UCSD-AML1 (cell line): ENCODE data around the gene ATP5F1D.
"Not testable (repeated sequence)": the region's sequence is repeated elsewhere in the genome, so short reads cannot be mapped to it uniquely, and the experiment has no call there.

Source experiments
- DNase-seq: peaks from one replicate; lab custom pipeline; 2025; ENCODE audit not compliant: unreplicated experiment; lab: John Stamatoyannopoulos, UW

Gene ATP5F1D

DNA sequence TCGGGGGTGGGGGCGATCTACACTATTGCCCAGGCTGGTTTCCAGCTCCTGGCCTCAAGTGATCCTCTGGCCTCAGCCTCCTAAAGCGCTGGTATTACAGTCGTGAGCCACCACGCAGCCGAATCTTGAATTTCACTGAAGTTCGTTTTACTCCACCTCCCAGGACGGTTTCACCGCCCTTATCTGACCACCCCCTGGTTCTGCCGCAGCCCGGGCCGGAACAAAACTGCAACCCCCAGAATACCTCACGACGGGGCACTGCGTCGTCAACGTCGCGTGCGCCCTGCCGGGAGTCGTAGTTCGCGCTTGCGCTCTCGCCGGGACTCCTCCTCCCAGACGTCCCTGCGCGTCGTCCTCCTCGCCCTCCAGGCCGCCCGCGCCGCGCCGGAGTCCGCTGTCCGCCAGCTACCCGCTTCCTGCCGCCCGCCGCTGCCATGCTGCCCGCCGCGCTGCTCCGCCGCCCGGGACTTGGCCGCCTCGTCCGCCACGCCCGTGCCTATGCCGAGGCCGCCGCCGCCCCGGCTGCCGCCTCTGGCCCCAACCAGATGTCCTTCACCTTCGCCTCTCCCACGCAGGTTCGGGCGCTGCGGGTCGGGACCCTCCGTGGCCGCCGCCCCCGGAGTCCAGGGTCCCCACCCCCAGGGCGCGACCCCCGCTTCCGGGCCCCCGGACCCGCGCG, at the start of gene ATP5F1D:
Gene ATP5F1D, plus strand, starts transcription at position 335 of the 679 bp plus-strand sequence. Its CDS starts 100 bp downstream, at position 435.
- peak; percentile 94 for DNase-seq

DNA sequence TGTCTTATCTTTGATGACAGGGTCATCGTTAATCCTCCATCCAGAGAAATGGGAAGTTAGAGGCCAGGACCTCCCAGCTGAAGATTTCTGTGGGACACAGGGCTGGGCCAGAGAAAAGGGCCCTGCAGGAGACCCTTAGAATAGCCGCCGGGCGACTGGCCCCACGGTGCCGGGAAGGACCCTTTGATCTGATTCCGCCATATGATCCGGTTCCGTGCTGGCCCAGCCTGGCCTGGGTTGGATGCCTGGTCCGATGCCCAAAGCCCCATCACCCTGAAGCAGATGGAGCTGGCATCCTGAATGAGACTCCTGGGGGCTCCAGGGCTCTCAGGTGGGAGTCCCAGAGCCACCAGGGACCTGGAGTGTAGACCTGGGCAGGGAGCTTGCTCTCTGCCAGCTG, 42.0 kb upstream of the ATP5F1D start:
- DNase-seq: no peak

DNA sequence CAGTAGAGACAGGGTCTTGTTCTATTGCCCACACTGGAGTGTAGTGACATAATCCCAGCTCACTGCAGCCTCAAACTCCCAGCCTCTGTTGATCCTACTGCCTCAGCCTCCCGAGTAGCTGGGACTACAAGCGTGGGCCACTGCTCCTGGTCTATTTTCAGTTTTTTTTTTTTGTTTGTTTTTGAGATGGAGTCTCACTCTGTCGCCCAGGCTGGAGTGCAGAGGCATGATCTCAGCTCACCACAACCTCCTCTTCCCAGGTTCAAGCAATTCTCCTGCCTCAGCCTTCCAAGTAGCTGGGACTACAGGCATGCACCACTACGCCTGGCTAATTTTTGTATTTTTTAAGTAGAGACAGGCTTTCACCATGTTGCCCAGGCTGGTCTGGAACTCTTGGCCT, 40.9 kb upstream of the ATP5F1D start:
- DNase-seq: not testable (repeated sequence)

DNA sequence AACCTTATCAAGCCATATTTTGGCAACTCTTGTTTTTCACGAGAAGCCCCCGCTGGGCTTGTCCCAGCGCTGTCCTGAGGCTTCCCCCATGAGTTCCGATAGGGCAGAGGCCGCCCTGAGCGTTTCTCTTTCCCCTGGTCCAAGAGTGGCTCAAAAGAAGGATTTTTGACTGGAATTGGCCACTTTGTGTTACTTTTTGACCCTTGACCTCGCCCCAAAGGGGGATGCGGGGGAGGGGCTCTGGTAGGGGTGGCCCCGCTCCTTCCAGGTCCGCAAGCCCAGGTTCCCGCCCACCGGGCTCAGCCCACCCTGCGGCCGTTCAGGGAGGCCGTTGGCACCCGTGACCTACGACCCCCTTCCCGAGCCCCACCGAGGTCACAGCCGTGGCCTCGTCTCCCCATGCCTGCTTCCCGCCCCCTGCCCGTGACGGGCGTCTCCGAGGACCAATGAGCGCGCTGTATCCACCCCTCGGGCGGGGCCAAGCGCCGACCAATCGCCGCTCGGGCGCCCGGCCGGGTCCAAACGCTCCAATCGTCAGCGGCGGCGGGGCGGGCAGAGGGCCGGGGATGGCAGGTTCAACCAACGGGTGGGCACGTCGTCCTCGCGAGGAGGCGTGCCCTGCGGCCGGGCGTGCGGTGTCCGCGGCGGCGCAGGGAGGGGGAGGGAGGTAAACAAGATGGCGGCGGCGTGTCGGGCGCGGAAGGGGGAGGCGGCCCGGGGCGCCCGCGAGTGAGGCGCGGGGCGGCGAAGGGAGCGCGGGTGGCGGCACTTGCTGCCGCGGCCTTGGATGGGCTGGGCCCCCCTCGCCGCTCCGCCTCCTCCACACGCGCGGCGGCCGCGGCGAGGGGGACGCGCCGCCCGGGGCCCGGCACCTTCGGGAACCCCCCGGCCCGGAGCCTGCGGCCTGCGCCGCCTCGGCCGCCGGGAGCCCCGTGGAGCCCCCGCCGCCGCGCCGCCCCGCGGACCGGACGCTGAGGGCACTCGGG, 36.1 kb upstream of the ATP5F1D start, which contains the start of gene STK11:
Gene STK11, plus strand, starts transcription at position 665 of the 986 bp plus-strand sequence. CDS start 1,136 bp downstream, outside the sequence.
- DNase-seq: peak; percentile 99

DNA sequence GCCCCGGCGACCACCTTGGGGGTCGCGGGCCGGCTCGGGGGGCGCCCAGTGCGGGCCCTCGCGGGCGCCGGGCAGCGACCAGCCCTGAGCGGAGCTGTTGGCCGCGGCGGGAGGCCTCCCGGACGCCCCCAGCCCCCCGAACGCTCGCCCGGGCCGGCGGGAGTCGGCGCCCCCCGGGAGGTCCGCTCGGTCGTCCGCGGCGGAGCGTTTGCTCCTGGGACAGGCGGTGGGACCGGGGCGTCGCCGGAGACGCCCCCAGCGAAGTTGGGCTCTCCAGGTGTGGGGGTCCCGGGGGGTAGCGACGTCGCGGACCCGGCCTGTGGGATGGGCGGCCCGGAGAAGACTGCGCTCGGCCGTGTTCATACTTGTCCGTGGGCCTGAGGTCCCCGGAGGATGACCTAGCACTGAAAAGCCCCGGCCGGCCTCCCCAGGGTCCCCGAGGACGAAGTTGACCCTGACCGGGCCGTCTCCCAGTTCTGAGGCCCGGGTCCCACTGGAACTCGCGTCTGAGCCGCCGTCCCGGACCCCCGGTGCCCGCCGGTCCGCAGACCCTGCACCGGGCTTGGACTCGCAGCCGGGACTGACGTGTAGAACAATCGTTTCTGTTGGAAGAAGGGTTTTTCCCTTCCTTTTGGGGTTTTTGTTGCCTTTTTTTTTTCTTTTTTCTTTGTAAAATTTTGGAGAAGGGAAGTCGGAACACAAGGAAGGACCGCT, 35.2 kb upstream of the ATP5F1D start:
- no peak for DNase-seq

DNA sequence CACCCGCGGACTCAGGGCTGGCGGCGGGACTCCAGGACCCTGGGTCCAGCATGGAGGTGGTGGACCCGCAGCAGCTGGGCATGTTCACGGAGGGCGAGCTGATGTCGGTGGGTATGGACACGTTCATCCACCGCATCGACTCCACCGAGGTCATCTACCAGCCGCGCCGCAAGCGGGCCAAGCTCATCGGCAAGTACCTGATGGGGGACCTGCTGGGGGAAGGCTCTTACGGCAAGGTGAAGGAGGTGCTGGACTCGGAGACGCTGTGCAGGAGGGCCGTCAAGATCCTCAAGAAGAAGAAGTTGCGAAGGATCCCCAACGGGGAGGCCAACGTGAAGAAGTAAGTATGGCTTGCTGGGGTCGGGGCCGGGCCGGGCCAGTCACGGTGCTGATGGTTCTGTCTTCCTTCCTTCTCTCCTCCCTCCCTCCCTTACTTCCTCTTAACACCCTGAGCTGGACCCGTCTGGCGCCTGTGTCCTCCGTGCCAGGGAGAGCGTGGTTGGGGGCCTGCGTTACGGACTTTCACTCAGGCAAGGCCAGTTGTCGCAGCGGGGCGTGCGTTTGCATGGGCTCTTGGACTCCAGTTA, 34.6 kb upstream of the ATP5F1D start:
- no peak for DNase-seq

DNA sequence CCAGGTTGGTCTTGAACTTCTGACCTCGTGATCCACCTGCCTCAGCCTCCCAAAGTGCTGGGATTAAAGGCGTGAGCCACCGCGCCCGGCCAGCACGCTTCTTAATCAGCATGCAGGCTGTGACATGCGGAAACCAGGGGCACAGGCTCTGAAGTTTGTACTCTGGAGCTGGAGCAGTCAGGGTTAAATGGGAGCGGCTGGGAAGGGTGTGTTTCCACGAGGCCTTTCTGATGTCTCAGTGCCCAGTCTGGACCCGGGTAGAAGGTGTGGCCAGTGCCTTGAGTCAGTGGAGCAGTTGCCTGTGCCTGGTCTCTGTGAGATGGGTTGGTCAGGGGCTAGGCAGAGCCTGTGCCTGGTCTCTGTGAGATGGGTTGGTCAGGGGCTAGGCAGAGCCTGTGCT, 32.7 kb upstream of the ATP5F1D start:
- DNase-seq: not testable (repeated sequence)

DNA sequence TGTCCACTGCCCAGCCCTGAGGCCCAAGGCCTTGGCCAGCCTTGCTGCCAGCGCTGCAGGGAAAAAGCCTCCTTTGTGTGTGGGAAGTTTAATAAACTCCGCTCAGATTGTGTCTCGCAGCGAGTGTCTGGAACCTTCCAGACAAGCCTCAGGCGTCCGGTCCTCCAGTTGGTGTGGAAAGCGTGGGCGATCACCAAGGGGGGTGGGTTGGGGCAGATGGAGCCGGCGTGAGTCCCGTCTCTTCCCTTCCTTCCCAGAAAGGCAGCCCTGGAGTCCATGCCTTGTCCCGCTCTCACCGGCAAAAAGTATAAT, 31.4 kb upstream of the ATP5F1D start:
- no peak for DNase-seq

DNA sequence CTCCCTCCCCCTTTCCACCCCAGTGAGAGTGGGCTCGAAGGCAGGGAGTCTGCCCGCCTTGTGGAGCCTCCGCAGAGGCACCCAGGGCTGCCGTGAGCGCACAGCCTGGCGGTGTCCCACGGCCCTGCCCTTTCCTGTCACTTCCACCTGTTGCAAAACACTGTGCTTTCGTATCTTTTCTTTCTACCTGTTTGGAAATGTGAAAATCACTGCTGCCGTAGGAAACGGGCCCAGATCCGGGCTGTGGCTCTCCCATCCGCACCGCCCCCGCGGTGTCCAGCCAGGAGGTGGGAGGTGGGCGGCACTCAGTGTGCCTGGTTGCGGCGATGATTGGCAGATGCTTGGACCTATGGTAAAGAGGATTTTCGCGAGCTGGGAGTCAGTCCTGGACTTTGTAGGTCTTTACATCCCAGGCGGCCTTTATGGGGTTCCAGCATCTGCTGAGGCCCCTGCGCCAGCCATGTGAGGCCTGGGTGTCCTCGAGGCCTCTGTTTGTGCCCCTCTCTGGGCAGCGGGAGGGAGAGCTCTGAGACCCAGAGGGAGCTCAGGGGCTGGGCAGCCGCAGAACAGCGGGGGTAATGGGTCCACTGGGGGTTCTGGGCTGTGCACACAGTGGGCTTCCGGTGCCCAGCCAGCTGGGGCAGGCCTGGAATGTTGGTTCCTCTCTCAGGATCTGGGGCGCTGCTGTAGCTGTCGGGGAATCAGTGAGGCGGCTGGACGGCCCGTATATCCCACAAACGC, 29.9 kb upstream of the ATP5F1D start:
- DNase-seq: no peak

DNA sequence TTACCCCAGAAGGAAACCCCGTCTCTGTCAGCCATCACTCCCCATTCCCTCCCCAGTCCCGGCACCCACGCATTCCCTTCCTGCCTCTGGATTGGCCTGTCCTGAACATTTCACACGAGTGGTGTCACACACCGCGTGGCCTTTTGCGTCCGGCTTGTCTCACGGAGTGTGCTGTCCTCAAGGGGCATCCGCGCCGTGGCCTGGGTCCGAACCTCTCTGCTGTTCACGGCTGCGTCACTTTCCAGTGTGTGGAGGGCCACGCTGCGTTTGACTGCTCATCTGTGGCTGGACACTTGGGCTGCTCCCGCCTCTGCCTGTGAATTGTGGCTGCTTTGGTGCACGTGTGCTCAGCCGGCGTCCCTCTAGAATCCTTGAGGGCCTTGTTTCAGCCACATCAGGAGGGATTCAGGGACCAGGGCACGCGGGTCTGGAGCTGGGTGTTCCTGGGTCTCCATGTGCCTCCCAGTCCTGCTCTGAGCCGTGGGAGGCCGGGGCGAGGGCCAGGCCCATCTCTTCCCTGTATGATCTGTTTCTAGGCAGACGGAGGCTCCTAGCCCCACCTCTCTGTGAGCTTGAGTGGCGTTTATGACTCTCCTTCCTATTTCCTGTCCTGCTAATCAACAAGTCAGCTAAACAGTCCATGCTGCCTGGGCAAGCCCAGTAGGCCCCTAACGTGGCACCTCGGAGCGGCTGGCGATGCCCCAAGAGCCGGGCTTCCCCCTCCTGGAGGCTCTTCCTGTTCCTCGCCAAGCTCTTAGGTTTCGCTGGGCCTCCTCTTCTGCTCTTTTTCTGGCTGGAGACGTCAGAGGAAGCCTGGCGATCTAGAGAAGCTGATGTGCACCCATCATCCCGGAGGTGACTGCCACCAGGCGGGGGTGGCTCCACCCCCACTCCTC, 27.9 kb upstream of the ATP5F1D start:
- DNase-seq: peak; percentile 87

DNA sequence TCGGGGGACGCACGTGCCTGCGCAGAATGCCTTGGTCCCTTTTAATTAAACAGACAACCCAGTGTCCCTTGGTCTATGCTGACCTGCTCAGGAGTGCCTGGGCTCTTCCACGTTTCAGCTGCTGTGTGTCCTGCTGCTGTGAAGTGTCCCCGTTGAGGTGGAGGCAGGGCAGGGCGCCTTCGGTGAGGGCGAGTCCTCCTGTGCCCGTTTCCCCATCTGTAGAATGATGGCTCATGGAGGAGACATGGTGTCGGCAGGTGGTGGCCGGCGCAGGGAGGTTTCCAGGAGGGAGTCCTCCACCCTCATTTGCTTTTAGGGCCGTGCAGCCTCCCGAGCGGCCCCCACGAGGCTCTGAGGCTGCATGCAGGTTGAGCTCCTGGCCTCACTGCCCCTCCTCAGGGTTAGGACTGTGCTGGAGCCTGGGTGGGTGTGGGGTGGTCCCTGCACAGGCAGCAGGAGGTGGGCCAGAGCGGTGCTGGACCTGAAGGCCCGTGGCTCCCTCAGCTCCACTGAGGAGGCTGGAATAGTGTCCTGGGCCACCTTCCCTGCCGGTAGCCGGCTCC, 27.2 kb upstream of the ATP5F1D start:
- no peak for DNase-seq

DNA sequence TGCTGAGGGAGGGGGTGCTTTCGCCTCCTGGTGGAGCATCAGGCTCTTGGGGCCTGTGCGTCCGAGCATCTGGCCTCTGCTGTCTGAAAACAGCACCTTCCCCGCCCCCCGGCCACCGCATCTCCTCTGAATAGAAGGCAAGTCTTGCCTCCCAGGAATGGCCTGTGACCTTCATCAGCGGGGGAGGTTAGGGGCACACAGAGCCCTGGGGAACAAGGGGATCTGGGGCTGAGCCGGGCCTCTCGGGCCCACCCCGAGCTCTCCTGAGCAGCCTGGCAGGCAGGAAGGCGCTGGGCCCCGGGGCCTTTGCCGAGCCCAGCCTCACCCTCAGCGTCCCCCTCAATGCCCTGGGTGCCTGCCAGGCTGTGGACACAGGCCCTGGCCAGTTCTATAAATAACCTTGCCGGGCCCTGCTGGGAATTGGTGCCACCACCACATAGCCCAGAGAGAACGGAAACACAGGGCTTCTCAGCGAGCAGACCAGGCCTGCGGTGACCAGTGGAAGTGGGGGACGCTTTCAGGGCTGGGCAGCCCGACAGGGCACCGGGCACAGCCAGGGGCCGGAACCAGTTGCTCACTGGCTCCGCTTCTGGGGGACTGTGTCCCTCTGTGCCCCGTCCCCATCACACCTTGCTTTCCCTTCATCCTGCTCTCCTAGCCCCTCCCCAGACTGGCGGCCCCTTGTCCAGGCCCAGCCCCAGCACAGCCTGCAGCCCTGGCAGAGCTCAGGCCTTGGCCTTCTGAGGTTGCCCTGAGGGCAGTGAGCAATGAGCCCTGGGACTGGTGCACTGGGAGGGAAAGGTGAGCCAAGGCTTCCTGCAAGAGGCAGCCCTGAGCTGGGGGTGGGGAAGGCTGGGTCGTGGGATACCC, 26.5 kb upstream of the ATP5F1D start:
- no peak for DNase-seq

DNA sequence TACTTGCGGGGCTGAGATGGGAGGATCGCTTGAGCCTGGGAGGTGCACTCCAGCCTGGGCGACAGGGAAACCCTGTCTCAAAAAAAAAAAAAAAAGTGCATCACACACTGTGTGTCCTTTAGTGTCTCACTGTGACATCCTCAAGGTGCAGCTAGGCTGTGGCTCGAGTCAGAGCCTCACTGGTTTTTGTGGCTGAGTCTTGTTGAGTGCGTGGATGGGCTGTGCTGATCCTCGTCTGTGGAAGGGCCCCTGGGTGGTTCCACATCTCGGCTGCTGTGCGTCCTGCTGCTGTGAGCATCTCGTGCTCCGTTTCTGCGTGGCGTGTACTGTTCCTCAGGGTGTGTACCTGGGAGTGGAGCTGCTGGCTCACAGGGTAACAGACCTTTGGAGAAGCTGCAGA, 24.8 kb upstream of the ATP5F1D start:
- no peak for DNase-seq

DNA sequence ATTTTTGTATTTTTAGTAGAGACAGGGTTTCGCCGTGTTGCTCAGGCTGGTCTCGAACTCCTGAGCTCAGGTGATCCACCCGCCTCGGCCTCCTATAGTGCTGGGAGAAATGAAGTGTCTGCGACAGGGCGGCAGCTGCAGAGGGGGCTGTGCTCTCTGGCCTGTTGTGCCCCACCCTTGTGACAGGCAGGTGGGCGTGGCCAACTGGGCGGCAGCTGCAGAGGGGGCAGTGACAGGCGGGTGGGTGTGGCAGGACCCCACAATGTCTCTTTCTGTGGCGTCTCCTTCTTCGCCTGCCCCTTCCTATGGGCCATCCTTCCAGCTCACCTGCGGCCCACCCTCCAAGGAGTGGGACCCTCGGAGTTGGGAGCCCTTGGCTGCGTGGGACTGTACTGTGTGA, 24.2 kb upstream of the ATP5F1D start:
- no peak for DNase-seq

DNA sequence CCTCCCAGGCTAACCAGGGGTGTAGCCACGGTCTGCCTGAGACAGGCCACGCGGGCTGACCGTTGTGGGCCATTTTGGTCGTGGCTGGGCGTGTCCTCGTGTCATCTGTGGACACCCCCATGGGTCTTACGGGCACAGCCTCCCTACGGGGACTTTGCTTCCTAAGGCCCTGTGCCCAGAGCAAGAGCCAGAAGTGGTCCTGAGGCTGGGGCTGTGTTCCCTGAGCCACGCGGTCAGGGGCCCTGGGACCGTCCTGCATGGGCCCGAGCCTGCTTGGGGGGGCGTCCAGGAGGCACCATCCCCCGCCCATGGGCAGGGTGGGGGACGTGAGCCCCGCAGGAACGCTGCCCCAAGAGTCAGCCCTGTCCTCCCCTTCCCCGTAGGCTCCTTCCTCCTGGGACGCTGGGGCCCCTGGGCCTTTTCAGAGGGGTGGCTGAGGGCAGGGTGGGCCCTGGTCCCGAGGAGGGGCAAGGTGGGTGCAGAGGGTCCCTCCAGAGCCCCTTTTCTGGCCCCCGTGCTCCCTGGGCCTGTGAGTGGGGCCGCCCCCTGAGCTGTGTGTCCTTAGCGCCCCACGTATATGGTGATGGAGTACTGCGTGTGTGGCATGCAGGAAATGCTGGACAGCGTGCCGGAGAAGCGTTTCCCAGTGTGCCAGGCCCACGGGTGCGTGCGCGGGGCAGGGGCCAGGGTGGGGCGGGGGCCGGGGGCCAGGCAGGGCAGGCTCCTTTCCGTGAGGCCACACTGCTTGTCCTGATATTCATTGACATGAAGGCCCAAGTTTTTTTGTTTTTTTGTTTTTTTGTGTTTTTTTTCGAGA, 22.6 kb upstream of the ATP5F1D start:
- DNase-seq: no peak

DNA sequence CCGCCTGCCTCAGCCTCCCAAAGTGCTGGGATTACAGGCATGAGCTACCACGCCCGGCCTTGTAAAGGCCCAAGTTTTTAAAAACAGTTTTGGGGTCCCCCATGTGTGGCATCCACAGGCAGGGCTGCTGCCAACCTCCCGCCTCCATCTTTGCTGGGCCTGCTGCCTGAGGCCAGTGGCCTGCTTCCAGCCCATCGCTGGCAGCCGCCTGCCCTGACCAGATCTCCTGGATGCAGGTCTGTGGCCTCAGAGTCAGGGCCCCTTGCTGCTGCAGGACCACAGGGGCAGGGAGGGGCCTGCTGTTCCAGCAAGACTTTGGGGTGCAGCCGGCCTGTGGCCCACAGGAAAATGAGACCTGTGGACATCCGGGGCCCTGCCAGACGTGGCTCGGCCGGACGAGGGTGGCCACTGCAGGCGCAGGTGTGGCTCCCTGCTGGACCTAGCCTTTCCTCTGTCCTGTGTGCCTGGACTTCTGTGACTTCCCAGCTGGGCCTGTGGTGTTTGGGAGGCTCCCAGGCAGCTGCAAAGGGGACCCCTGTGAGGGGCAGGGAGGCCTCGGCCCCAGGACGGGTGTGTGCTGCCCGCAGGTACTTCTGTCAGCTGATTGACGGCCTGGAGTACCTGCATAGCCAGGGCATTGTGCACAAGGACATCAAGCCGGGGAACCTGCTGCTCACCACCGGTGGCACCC, 21.6 kb upstream of the ATP5F1D start:
- no peak for DNase-seq

DNA sequence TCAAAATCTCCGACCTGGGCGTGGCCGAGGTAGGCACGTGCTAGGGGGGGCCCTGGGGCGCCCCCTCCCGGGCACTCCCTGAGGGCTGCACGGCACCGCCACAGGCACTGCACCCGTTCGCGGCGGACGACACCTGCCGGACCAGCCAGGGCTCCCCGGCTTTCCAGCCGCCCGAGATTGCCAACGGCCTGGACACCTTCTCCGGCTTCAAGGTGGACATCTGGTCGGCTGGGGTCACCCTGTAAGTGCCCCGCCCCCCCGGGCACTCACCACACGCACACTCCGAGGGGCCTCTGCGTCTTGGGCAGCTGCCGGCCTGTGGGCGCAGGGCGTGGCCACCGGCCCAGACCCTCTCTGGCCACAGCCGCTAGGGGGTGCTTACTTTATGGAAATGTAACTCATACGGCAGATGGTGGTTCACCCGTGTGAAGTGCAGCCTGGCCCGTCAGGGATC, 21.0 kb upstream of the ATP5F1D start:
- DNase-seq: no peak
